Left lobe of liver (tissue), 2 donors: ENCODE measurements around the gene MCTP2. TPM values are rescaled to one million over a fixed set of nuclear protein-coding genes. Genes with fewer than 3 reads are reported as not detected.

ENCODE experiments used
- ATAC-seq: fragments of 200-7000 bp; cut with Tn5 transposase; one replicate; pipeline ENCODE4 v1.9.1; 2020; ENCODE audit warnings: mild to moderate bottlenecking, moderate library complexity
- DNase-seq: peaks from one replicate; pipeline ENCODE4 v3.0.0-alpha.2; 2020; ENCODE audit warnings: low spot score
- total RNA-seq: library from RNA; stranded (reverse); gene quantifications from one replicate; pipeline ENCODE4 v1.2.1, GENCODE V29; 2021
- donor health status: DM: no; HTN: no; CAD: no; lungs with moderate emphysema.
- donor health status: DM: no; HTN: yes; CAD: no.

Gene MCTP2, protein sequence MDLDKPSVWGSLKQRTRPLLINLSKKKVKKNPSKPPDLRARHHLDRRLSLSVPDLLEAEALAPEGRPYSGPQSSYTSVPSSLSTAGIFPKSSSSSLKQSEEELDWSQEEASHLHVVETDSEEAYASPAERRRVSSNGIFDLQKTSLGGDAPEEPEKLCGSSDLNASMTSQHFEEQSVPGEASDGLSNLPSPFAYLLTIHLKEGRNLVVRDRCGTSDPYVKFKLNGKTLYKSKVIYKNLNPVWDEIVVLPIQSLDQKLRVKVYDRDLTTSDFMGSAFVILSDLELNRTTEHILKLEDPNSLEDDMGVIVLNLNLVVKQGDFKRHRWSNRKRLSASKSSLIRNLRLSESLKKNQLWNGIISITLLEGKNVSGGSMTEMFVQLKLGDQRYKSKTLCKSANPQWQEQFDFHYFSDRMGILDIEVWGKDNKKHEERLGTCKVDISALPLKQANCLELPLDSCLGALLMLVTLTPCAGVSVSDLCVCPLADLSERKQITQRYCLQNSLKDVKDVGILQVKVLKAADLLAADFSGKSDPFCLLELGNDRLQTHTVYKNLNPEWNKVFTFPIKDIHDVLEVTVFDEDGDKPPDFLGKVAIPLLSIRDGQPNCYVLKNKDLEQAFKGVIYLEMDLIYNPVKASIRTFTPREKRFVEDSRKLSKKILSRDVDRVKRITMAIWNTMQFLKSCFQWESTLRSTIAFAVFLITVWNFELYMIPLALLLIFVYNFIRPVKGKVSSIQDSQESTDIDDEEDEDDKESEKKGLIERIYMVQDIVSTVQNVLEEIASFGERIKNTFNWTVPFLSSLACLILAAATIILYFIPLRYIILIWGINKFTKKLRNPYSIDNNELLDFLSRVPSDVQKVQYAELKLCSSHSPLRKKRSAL
- 6.5 TPM for total RNA-seq

GRCh38 chr15:94230883-94231722 lies at the start of gene MCTP2:
MCTP2 (plus strand) TSS chr15:94231561; CDS start chr15:94298266, 66,705 bp downstream.
- DNase-seq (peak; percentile 85), ATAC-seq (peak; percentile 96)

DNA sequence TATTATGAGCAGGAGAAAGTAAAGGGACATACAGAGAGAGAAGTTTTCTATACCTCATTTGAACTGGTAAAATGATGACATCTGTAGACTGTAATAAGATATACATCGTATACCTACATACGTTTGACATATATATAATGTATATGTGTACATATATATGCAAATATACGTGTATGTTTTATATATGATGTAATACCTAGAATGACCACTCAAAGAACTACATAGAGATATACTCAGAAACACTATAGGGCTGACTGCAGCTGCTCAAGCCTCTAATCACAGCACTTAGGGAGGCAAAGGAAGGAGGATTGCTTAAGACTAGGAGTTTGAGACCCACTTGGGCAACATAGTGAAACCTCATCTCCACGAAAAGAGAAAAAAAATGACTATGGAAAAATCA lies 48.5 kb upstream of the MCTP2 start:
- ATAC-seq = no peak
- DNase-seq = no peak

DNA sequence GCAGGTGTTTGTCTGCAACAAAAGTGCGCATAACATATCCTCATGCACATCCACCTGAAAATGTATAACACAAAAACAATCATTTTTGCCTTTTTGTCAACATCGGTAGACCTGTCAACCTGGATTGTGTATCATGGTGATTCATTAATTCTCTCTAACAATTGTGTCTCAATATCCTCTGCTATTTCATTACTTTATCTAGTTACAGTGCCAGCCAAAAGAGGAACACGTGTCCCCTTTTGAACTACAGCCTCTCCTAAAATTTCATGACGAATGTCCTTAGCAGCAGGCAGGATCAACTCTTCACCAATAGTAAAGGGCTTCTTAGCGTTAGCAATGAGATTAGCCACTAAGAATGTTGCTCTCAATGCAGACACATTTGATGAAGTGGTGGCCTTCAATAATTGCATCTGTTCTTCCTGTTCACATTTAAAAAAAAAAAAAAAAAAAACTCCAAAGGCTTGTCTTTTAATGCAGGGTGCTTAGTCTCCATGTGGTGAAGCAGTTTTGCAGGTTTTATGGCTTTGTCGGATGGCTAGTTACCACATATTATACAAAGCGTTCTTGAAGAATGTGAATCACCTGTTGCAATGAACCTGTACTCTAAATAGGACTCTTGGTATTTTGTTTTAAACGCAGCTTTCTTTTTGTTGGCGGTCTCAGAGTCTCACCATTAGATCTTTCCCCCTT lies 45.7 kb upstream of the MCTP2 start:
- ATAC-seq (no peak), DNase-seq (no peak)

GRCh38 chr15:94186770-94187331 lies 44.5 kb upstream of the MCTP2 start:
- ATAC-seq (no peak), DNase-seq (no peak)

DNA sequence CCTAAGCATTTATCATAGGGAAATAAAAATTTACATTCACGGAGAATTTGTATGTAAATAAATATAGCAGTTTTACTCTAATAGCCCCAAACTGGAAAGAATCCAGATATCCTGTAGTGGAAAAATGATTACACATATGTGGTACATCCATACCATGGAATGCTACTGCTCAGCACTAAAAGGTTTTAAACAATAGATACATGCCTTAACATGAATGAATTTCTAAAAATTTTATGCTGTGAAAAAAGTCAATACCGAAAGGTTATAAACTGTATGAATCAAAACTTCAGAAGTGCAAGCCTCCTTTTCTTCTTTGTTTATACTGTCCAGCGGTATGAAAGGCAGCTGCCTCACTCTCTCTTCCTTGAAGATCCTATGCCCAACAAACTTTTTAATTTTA lies 37.5 kb upstream of the MCTP2 start:
- DNase-seq = no peak

DNA sequence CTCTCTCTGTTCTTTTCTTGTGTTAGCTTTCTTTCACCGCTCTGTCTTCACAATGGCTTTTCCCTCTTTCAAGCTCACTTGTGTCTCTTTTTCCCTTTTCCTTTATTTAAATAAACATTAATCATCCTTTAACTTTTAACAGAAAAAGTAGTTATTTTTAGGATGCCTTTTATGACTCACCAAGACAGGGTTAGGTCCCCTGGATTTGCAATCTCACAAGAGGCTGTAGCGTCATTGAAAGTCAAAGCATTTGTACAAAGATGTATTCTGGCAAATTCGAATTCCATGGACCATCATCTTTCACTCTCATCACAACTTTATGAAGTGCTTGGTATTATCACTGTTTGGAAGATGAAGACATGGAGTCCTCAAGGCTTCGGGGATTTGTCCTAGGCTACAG lies 34.8 kb upstream of the MCTP2 start:
- no peak for DNase-seq

More for the DNA sequence above, 37.5 kb upstream of the MCTP2 start:
- ATAC-seq = no peak

DNA sequence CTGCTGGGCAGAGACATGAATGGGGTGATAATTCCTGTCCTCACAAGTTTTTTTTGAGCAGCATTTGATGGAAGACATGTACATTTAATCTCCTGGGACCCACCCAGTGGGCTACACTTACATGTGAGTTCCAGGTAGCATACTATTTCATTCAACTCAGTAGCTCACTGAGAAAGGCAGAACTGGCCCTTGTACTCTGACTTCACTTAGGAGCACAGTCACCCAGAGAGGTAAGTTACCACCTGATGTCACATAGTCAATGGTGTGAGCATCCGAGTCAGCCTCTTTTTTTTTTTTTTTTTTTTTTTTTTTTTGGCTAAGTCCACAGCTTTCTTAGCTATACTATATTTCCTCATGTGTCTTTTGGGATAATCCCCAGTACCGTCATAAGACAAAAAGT lies 32.7 kb upstream of the MCTP2 start:
- DNase-seq (no peak), ATAC-seq (no peak)

More for the DNA sequence above, 34.8 kb upstream of the MCTP2 start:
- no peak for ATAC-seq

DNA sequence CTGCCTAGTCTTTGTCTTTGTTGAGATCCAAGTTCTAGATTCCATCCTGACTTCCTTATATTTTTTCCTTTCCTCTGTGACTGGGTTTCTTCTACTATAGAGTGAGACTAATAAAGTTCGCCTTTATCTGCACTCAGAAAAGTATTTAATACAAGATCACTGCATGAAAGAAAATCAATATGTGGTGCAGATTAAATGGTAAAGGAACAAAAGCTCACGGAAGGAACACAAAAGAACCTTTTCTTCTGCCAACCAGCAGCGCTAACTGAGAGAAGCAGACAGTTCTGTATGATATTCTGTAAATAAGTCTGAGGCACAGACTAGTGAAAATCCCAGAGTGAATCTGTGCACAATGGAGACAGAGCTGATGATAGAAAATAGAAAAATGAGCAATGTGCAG lies 31.6 kb upstream of the MCTP2 start:
- ATAC-seq (no peak), DNase-seq (no peak)

- DNase-seq = no peak
Measured at GRCh38 chr15:94203306-94203705, 28.1 kb upstream of the MCTP2 start.

DNA sequence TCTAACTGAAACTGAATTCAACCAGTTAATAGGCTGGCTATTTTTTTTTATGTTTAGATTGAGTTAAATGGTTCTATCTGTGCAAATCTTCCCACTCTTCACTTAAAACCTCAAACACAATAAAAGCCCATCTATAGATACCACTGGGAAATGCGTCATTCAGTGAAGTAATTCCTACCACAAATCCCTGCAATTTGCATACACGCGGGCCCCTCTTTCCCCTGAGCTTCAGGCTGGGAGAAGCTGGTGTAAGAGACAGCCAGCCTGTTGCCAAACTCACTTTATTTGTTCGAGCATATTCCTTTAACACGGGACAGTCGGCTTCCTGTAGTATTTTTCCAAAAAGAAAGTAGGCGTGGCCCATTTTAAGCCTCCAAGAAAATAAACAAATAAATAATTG lies 26.0 kb upstream of the MCTP2 start:
- DNase-seq (no peak), ATAC-seq (no peak)

More at GRCh38 chr15:94203306-94203705, 28.1 kb upstream of the MCTP2 start:
- no peak for ATAC-seq

- no peak for ATAC-seq
- no peak for DNase-seq
Measured at GRCh38 chr15:94206463-94207167, 24.7 kb upstream of the MCTP2 start.

DNA sequence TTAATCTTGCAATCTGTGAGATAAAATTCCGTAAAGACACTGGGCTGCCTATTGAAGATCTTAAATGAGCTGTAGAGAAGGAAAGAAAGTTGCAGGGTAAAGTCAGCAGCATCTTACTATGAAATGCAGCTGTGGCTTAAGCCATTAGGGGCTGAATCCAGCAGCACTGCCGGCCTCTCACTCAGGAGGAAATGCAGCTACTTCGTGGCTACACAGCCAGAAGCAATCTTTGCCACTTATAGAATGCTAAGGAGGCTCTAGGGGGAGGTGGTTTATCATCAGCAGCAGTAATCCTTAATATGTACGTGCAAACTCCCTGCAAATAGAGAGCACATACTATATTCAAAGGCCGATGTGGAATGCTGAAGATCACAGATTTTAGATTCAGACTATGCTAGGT lies 19.1 kb upstream of the MCTP2 start:
- DNase-seq = no peak
- ATAC-seq = no peak

DNA sequence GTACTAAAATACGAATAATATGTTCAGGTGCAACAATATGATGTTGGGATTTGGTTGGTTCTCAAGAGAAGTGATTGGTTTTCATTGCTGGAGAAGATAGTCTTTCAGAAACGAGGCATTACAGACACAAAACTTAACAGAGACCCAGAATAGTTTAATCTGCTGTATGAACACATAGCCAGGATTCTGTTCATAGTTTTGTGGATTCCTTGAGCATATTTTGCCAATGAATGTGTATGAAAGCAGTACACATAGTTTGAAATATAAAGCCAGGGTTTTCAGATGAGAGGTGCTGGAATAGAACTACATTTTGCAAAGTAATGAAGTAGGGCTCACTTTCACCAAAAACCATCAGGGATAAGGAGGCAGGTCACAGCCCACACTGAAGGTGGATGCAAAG lies 5.7 kb upstream of the MCTP2 start:
- DNase-seq (no peak), ATAC-seq (no peak)

- DNase-seq (no peak), ATAC-seq (no peak)
Measured at GRCh38 chr15:94228611-94229010, 2.8 kb upstream of the MCTP2 start.

DNA sequence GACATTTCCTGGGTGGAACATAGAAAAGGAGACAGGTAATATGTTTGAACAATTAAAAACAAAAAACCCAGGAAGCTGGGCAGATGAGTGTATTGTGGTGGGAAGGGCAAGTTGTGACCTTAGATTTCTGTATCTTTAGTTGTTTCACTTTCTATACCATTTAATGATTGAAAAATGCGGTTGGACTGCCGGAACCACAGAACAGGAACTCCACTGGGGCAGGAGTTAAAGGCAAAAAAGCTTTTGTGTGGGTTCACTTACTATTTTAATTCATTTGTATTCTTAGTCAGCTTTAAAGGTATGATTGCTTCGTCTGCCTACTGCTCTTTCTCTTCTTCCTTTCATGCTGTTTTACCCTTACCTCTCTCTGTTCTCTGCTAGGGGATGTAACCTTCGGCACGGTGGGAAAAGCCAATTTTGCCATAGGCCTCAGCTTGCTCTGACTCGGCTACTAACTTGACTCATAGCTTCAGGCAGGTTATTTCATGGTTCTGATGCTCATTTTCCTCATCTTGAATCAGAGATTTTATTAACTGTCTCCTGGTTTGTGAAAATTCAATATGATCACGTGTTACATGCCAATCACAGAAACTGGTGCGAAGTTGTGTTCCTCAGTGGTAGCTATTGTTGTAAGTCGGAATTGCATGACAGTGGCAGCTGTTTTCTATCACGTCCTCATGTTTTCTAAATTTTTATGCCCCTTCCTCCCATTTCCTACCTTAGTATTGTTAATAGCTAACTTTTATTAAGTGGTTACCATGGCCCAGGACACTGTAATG lies 1.6 kb upstream of the MCTP2 start:
- DNase-seq (no peak), ATAC-seq (no peak)

DNA sequence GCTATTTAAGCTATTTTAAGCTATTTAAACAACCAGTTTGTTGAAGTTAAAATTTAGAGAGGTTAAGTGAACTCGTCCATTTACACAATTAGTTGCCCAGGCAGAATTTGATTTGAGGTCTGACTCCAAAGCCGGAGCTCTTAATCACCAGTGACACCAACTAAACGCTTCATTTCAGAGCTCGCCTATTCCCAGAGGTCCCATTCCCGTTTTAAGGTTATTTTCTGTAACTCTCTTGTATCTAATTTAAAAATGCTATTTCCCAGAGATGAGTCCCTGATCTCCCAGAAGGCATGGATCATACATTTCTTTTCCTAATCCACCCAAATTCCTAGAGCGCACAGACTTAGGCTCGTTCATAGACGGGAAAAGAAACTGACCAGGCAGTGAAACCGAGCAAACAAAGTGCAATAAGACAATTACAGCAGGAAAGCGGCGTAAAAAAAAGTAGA lies 904 bp upstream of the MCTP2 start:
- ATAC-seq = peak; percentile 8
- DNase-seq = no peak

DNA sequence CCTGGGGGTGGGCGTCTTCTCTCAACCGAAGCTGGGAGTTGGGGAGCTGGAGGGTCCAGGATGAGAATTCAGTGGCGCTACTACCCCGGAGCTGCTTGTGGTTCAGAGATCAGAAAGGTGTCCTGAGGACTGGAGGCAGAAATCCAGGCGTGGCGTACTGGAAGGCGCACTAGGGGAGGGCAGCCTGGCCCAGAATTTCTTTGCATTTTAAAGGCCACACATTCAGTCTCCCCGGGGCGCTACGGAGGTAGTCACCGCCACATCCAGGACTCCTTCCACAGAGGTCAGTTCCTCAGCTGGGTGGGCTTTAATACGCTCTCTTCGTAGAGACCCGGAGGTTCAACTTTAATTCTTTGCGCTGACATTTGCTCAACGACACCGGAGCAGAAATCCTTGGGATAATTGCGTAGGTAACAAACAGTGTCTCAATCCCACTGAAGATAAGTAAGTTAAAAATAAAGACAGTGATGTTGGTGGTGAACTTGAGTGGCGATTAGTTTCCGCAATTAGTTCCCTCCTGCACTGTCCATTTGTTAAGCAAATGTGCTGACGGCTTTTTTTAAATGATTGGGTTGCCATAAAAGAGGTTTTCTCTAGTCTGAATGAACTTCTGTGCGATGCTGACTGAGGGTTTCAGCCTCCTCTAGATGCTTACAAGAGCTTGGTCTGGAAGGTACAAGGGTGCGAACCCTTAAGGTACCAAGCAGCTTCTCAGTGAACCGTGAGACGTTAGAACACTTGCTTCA lies 535 bp downstream of the MCTP2 start:
- peak; percentile 60 for ATAC-seq

GRCh38 chr15:94233441-94233840 lies 2.1 kb downstream of the MCTP2 start:
- DNase-seq (no peak), ATAC-seq (no peak)

More for the DNA sequence above, 535 bp downstream of the MCTP2 start:
- DNase-seq = peak; percentile 54
